Activated CD8-positive, alpha-beta memory T cell treated with anti-CD3 and anti-CD28 coated beads for 1 hour (primary cell): ENCODE measurements around the gene ZNF488.
"Not testable (repeated sequence)": the region's sequence is repeated elsewhere in the genome, so short reads cannot be mapped to it uniquely, and the experiment has no call there.

Experiments
- DNase-seq, 2 donors: peaks; one replicate each; pipeline ENCODE4 v3.0.0-alpha.2; 2020; ENCODE audit warnings: low read depth in 1 of 2; ENCODE audit errors: extremely low read depth in 1 of 2

The ZNF488 gene

GRCh38 chr10:47410271-47410670 is 26.2 kb upstream of the ZNF488 start:
- DNase-seq = no peak

GRCh38 chr10:47409866-47410256 is 25.8 kb upstream of the ZNF488 start:
- DNase-seq = no peak

GRCh38 chr10:47409171-47409865 is 25.2 kb upstream of the ZNF488 start:
- no peak for DNase-seq

GRCh38 chr10:47408606-47409005 is 24.5 kb upstream of the ZNF488 start:
- no peak for DNase-seq

- no peak for DNase-seq
Observed at GRCh38 chr10:47406870-47407691, 23.0 kb upstream of the ZNF488 start.

- DNase-seq = no peak
Observed at GRCh38 chr10:47406548-47406869, 22.4 kb upstream of the ZNF488 start.

- no peak for DNase-seq
Observed at GRCh38 chr10:47405857-47406547, 21.9 kb upstream of the ZNF488 start.

GRCh38 chr10:47404937-47405336 is 20.8 kb upstream of the ZNF488 start:
- no peak for DNase-seq

- DNase-seq = no peak
Observed at GRCh38 chr10:47404446-47404845, 20.4 kb upstream of the ZNF488 start.

GRCh38 chr10:47403446-47404318 is 19.6 kb upstream of the ZNF488 start:
- DNase-seq = no peak

GRCh38 chr10:47402641-47403301 is 18.7 kb upstream of the ZNF488 start:
- DNase-seq = no peak

GRCh38 chr10:47401874-47402640 is 18.0 kb upstream of the ZNF488 start:
- no peak for DNase-seq

GRCh38 chr10:47401210-47401609 is 17.1 kb upstream of the ZNF488 start:
- DNase-seq = no peak

- no peak for DNase-seq
Observed at GRCh38 chr10:47400786-47401185, 16.7 kb upstream of the ZNF488 start.

GRCh38 chr10:47400251-47400650 is 16.2 kb upstream of the ZNF488 start:
- DNase-seq = no peak

- no peak for DNase-seq
Observed at GRCh38 chr10:47397256-47397655, 13.2 kb upstream of the ZNF488 start.

- no peak for DNase-seq
Observed at GRCh38 chr10:47396311-47396717, 12.2 kb upstream of the ZNF488 start.

- DNase-seq = no peak
Observed at GRCh38 chr10:47389619-47390018, 5.5 kb upstream of the ZNF488 start.

- DNase-seq = no peak
Observed at GRCh38 chr10:47388879-47389278, 4.8 kb upstream of the ZNF488 start.

- not testable (repeated sequence) for DNase-seq
Observed at GRCh38 chr10:47386104-47386503, 2.0 kb upstream of the ZNF488 start.
